ENCODE data around the gene PPP6R3.

GRCh38 chr11:68450711-68451110 is 9.8 kb upstream of the PPP6R3 start:
- TF ChIP-seq ZBED1 (IDR thresholded peaks at IDR 0.05; ENCODE audit: borderline replicate concordance) (no peak), POLR2A (IDR thresholded peaks at IDR 0.05; ENCODE audit: low read depth, low read length) (no peak), SP1 (IDR thresholded peaks at IDR 0.05; ENCODE audit: low read depth, low read length) (no peak), CHD4 (IDR thresholded peaks at IDR 0.05) (no peak), CHD2 (IDR thresholded peaks at IDR 0.05; ENCODE audit: borderline replicate concordance, low read depth, low read length) (no peak)
